HCT116 (cell line): ENCODE data around the gene GTF3C1. TPM values are rescaled to one million over a fixed set of nuclear protein-coding genes. Genes with fewer than 3 reads are reported as not detected.

Experiments
- ATAC-seq: fragments of 200-7000 bp; cut with Tn5 transposase; 2 replicates; pipeline ENCODE4 v1.9.1; 2020; ENCODE audit warnings: mild to moderate bottlenecking, moderate library complexity
- BruUV-seq: library from RNA; stranded (reverse); fragments of 400-500 nt; replicated peaks from 2 replicates; lab custom pipeline; 2021; lab: Mats Ljungman, UMichigan
- CTCF ChIA-PET: fragments of 300-600 bp; sonication (Branson Sonifier 250); formaldehyde crosslinking; loops from one replicate; lab custom pipeline; 2021; ENCODE audit warnings: antibody characterized with exemption; lab: Charles Lee
- POLR2A ChIA-PET: fragments of 300-600, 350-600 bp; sonication (Branson Sonifier 250); formaldehyde crosslinking; loops from one replicate; lab custom pipeline; 2021; ENCODE audit warnings: antibody characterized with exemption; lab: Charles Lee
- RAD21 ChIA-PET, 2 experiments: fragments of 300-600 bp; sonication (Branson Sonifier 250); formaldehyde crosslinking; loops; one replicate each; lab custom pipeline; 2023; ENCODE audit warnings: low total read pairs in 2 of 2; ENCODE audit not compliant: uncharacterized antibody in 2 of 2, unreplicated experiment in 2 of 2, low non-redundant PET in 1 of 2; lab: Charles Lee
- DNase-seq: peaks from one replicate; pipeline ENCODE4 v3.0.0-alpha.2; 2010; ENCODE audit warnings: low read depth, low spot score
- H2AFZ ChIP-seq: fragments of 200-600 bp; shearing (Covaris generic), sonication (generic); 2 replicates; pipeline ENCODE4 v1.6.1; 2017; ENCODE audit warnings: low read depth, mixed run types, mixed read lengths, antibody characterized with exemption, low read length; ENCODE audit not compliant: poor library complexity, severe bottlenecking
- H3K27ac ChIP-seq: 2 replicates; pipeline ENCODE4 v1.5.1; 2012; ENCODE audit warnings: low read depth, low read length
- H3K27me3 ChIP-seq: fragments of 200-600 bp; sonication (generic); 2 replicates; pipeline ENCODE4 v1.6.1; 2016; ENCODE audit warnings: mixed run types, low read length, mixed read lengths; ENCODE audit not compliant: insufficient read depth
- H3K36me3 ChIP-seq, 2 experiments: fragments of 200-500 bp in 1 of 2; fragments of 200-600 bp in 1 of 2; sonication (Bioruptor generic) in 1 of 2; sonication (generic) in 1 of 2; 2 replicates each; pipeline versions ENCODE4 v1.5.1 to v1.6.1; 2014 to 2016; ENCODE audit warnings: low read length in 2 of 2, inconsistent platforms in 1 of 2, mixed read lengths in 1 of 2, mixed run types in 1 of 2; ENCODE audit not compliant: insufficient read depth in 2 of 2, control insufficient read depth in 1 of 2
- H3K4me1 ChIP-seq, 2 experiments: fragments of 200-600 bp in 1 of 2; sonication (generic) in 1 of 2; 2 replicates each; pipeline versions ENCODE4 v1.5.1 to v1.6.1; 2012 to 2017; ENCODE audit warnings: low read length in 2 of 2, inconsistent platforms in 1 of 2, mild to moderate bottlenecking in 1 of 2, mixed read lengths in 1 of 2, mixed run types in 1 of 2, moderate library complexity in 1 of 2; ENCODE audit not compliant: insufficient read depth in 2 of 2, control insufficient read depth in 1 of 2
- H3K4me2 ChIP-seq: fragments of 200-600 bp; sonication (generic); 2 replicates; pipeline ENCODE4 v1.6.1; 2017; ENCODE audit warnings: mixed run types, low read length, mixed read lengths
- H3K4me3 ChIP-seq, 2 experiments: fragments of 200-600 bp in 1 of 2; sonication (generic) in 1 of 2; replicated peaks in 1 of 2; 2 replicates each; pipeline ENCODE4 v1.5.1; 2011 to 2016; ENCODE audit warnings: low read length in 2 of 2, control low read depth in 1 of 2, low read depth in 1 of 2, mild to moderate bottlenecking in 1 of 2, mixed read lengths in 1 of 2, mixed run types in 1 of 2
- H3K79me2 ChIP-seq: fragments of 200-600 bp; sonication (generic); 2 replicates; pipeline ENCODE4 v1.6.1; 2017; ENCODE audit warnings: mild to moderate bottlenecking, mixed run types, low read length, moderate library complexity, mixed read lengths; ENCODE audit not compliant: insufficient read depth
- H3K9ac ChIP-seq: fragments of 200-600 bp; sonication (generic); 2 replicates; pipeline ENCODE4 v1.6.1; 2016; ENCODE audit warnings: low read length, mixed read lengths
- H3K9me2 ChIP-seq: fragments of 200-600 bp; sonication (generic), shearing (Covaris generic); 2 replicates; pipeline ENCODE4 v1.6.1; 2017; ENCODE audit warnings: mixed run types, mild to moderate bottlenecking, moderate library complexity; ENCODE audit not compliant: insufficient read depth
- H3K9me3 ChIP-seq, 2 experiments: fragments of 200-500 bp in 1 of 2; fragments of 200-600 bp in 1 of 2; sonication (Bioruptor generic) in 1 of 2; sonication (generic) in 1 of 2; 2 replicates each; pipeline ENCODE4 v1.6.1; 2014 to 2017; ENCODE audit warnings: low read length in 2 of 2, mixed read lengths in 2 of 2, inconsistent platforms in 1 of 2, low read depth in 1 of 2, mild to moderate bottlenecking in 1 of 2, mixed run types in 1 of 2, moderate library complexity in 1 of 2; ENCODE audit not compliant: control insufficient read depth in 1 of 2, insufficient read depth in 1 of 2
- H4K20me1 ChIP-seq: fragments of 200-600 bp; sonication (generic), shearing (Covaris generic); 2 replicates; pipeline ENCODE4 v1.6.1; 2017; ENCODE audit warnings: mixed run types, mild to moderate bottlenecking, moderate library complexity; ENCODE audit not compliant: insufficient read depth
- CBX3 ChIP-seq: IDR thresholded peaks from 2 replicates; pipeline ENCODE4 v1.6.1; 2012; ENCODE audit warnings: low read depth
- CEBPB ChIP-seq: IDR thresholded peaks from 2 replicates; pipeline ENCODE4 v1.6.1; 2012; ENCODE audit warnings: low read depth
- EGR1 ChIP-seq: IDR thresholded peaks from 2 replicates; pipeline ENCODE4 v1.6.1; 2012; ENCODE audit warnings: low read depth
- ELF1 ChIP-seq: IDR thresholded peaks from 2 replicates; pipeline ENCODE4 v1.6.1; 2012; ENCODE audit warnings: low read depth, borderline replicate concordance
- EZH2 ChIP-seq: fragments of 200-600 bp; sonication (generic); IDR thresholded peaks from 2 replicates; pipeline ENCODE4 v1.6.1; 2017; ENCODE audit warnings: antibody characterized with exemption, mixed run types
- EZH2phosphoT487 ChIP-seq: fragments of 200-600 bp; IDR thresholded peaks from 2 replicates; pipeline ENCODE4 v1.6.1; 2018; ENCODE audit warnings: antibody characterized with exemption, borderline replicate concordance
- JUND ChIP-seq: IDR thresholded peaks from 2 replicates; pipeline ENCODE4 v1.6.1; 2012
- POLR2A ChIP-seq: IDR thresholded peaks from 2 replicates; pipeline ENCODE4 v1.7.0; 2011; ENCODE audit warnings: borderline replicate concordance; ENCODE audit not compliant: insufficient read depth, insufficient read length; ENCODE audit errors: extremely low read depth
- RAD21 ChIP-seq: IDR thresholded peaks from 2 replicates; pipeline ENCODE4 v1.6.1; 2012; ENCODE audit warnings: low read depth, mild to moderate bottlenecking
- SIN3A ChIP-seq: IDR thresholded peaks from 2 replicates; pipeline ENCODE4 v1.6.1; 2012; ENCODE audit warnings: low read depth
- SP1 ChIP-seq: IDR thresholded peaks from 2 replicates; pipeline ENCODE4 v1.6.1; 2012; ENCODE audit warnings: low read depth
- SRF ChIP-seq: IDR thresholded peaks from 2 replicates; pipeline ENCODE4 v1.6.1; 2012; ENCODE audit warnings: low read depth
- TCF7L2 ChIP-seq: IDR thresholded peaks from 2 replicates; pipeline ENCODE4 v1.7.0; 2011; ENCODE audit warnings: borderline replicate concordance, inconsistent platforms; ENCODE audit not compliant: insufficient read depth, insufficient read length; ENCODE audit errors: extremely low read depth
- YY1 ChIP-seq: IDR thresholded peaks from 2 replicates; pipeline ENCODE4 v1.6.1; 2011; ENCODE audit warnings: low read length, low read depth, moderate library complexity, mild to moderate bottlenecking; ENCODE audit not compliant: insufficient replicate concordance; ENCODE audit errors: extremely low read depth
- ZFX ChIP-seq: fragments of 450-650 bp; IDR thresholded peaks from 2 replicates; pipeline ENCODE4 v1.6.1; 2017
- ZNF274 ChIP-seq: fragments of 200-500 bp; sonication (Bioruptor generic); IDR thresholded peaks from 2 replicates; pipeline ENCODE4 v1.6.1; 2014; ENCODE audit warnings: mild to moderate bottlenecking, low read depth, low read length, inconsistent platforms
- intact Hi-C: fragments of 100-400 bp; cut with micrococcal nuclease; formaldehyde crosslinking; loops from 2 replicates; pipeline ENCODE4 v1.10.0; 2022
- total RNA-seq: library from RNA; stranded (reverse); gene quantifications from one replicate; pipeline ENCODE4 v1.2.1, GENCODE V29; 2021; ENCODE audit not compliant: unreplicated experiment
- TF ChIP-seq, protein P1 (sequence below): IDR thresholded peaks from 2 replicates; pipeline ENCODE4 v1.6.1; 2012
- TF ChIP-seq, protein P2 (sequence below): IDR thresholded peaks from 2 replicates; pipeline ENCODE4 v1.6.1; 2011; ENCODE audit warnings: mild to moderate bottlenecking, low read length, moderate library complexity; ENCODE audit not compliant: insufficient replicate concordance; ENCODE audit errors: extremely low read depth

The GTF3C1 gene
- total RNA-seq, 1 experiment from 2014 or later, result 97.5 TPM

DNA sequence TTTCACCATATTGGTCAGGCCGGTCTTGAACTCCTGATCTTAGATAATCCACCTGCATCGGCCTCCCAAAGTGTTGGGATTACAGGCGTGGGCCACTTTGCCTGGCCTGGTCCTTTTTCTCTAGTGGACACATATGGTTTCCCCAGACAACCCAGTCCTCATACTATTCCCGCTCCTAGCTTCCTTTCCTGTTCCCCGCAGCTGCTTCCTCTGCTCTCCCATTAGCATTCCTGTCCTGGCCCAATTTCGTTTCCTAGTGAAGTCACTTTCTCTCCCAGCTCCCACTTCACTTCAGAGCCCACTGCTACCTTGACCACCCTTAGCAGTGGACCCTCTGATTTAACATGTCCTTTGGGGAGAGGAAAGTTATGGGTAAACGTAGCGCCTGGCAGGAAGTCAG, 11.5 kb upstream of the GTF3C1 start:
- ATAC-seq, result no peak

DNA sequence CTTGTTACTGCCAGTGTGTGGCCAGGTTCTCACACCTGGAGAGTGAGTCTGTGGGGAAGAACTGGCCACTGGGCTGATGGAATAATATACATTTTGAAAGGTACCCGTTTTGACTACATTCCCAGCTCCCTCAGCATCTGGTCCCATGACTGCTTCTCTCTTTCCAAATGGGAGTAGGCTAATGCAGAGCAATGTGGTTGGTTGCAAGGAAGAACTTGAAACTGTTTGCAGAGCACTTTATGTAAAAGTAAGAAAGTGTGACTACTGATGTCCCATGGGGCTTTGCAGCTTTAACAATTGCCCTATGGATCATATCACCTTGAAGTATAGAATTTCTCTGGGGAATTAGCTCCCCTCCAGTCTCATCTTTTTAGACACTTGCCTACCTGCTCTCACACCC, 9.2 kb upstream of the GTF3C1 start:
- H3K4me3 ChIP-seq, result no peak overlapping the region
- H3K9me3 ChIP-seq, result no peaks in the 10 kb centered on the region
- H3K9me2 ChIP-seq, result no peaks in the 10 kb centered on the region
- ChIA-PET RAD21 (no interaction called here), POLR2A (no interaction called here), CTCF (no interaction called here)
- no peaks in the 10 kb centered on the region for H4K20me1 ChIP-seq
- no peak overlapping the region for H3K9ac ChIP-seq
- no TSS peak for BruUV-seq
- no peak overlapping the region for H3K4me2 ChIP-seq
- no peaks in the 10 kb centered on the region for H3K36me3 ChIP-seq
- ATAC-seq (no peak), DNase-seq (no peak)
- H3K27ac ChIP-seq, result no peak overlapping the region
- H3K4me1 ChIP-seq, result no peaks in the 10 kb centered on the region
- intact Hi-C loops, result no loop called here
- H3K79me2 ChIP-seq, result peaks cover 11% of the 10 kb centered on the region
- H3K27me3 ChIP-seq, result no peaks in the 10 kb centered on the region
- no peak overlapping the region for H2AFZ ChIP-seq
- TF ChIP-seq, protein P1, sequence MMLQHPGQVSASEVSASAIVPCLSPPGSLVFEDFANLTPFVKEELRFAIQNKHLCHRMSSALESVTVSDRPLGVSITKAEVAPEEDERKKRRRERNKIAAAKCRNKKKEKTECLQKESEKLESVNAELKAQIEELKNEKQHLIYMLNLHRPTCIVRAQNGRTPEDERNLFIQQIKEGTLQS, result no peak
- TF ChIP-seq ZFX (no peak), SRF (no peak), JUND (no peak), EZH2 (no peak), EZH2phosphoT487 (no peak), YY1 (no peak), RAD21 (no peak), CEBPB (no peak), EGR1 (no peak), TCF7L2 (no peak)
- TF ChIP-seq, protein P2, sequence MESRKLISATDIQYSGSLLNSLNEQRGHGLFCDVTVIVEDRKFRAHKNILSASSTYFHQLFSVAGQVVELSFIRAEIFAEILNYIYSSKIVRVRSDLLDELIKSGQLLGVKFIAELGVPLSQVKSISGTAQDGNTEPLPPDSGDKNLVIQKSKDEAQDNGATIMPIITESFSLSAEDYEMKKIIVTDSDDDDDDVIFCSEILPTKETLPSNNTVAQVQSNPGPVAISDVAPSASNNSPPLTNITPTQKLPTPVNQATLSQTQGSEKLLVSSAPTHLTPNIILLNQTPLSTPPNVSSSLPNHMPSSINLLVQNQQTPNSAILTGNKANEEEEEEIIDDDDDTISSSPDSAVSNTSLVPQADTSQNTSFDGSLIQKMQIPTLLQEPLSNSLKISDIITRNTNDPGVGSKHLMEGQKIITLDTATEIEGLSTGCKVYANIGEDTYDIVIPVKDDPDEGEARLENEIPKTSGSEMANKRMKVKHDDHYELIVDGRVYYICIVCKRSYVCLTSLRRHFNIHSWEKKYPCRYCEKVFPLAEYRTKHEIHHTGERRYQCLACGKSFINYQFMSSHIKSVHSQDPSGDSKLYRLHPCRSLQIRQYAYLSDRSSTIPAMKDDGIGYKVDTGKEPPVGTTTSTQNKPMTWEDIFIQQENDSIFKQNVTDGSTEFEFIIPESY, result no peak

More for the DNA sequence above, 11.5 kb upstream of the GTF3C1 start:
- H3K9ac ChIP-seq, result no peak overlapping the region
- no peak overlapping the region for H3K27ac ChIP-seq
- ChIA-PET CTCF (no interaction called here), RAD21 (no interaction called here), POLR2A (interaction anchor here (1.2 kb wide), 1 partner anchor 11 kb away, joined by 5 read pairs; the partner anchor contains the start of genes GTF3C1 and KATNIP)
- H3K4me1 ChIP-seq, result no peaks in the 10 kb centered on the region
- H3K79me2 ChIP-seq, result peaks cover 8% of the 10 kb centered on the region
- H3K4me2 ChIP-seq, result no peak overlapping the region
- TF ChIP-seq POLR2A (no peak), YY1 (no peak), SP1 (no peak), ELF1 (no peak), CBX3 (no peak), TCF7L2 (no peak), SIN3A (no peak), CEBPB (no peak), ZNF274 (no peak)
- TF ChIP-seq, protein P2, result no peak
- H3K27me3 ChIP-seq, result no peaks in the 10 kb centered on the region
- intact Hi-C loops, result no loop called here
- H3K36me3 ChIP-seq, result no peaks in the 10 kb centered on the region
- H3K4me3 ChIP-seq, result no peak overlapping the region
- DNase-seq, result no peak
- H2AFZ ChIP-seq, result no peak overlapping the region
- 0 out of 2 replicates have a peak, but pooled peaks cover 4% of the 10 kb centered on the region for H4K20me1 ChIP-seq
- no peaks in the 10 kb centered on the region for H3K9me3 ChIP-seq
- H3K9me2 ChIP-seq, result no peaks in the 10 kb centered on the region
- no TSS peak for BruUV-seq
